Parathyroid adenoma (tissue), 2 donors: Measurements from ENCODE around the gene PLXNA2.

ENCODE experiments used
- H2AFZ ChIP-seq: fragments of 300-600 bp; sonication (generic); one replicate; pipeline ENCODE4 v1.7.0; 2017; ENCODE audit warnings: antibody characterized with exemption, mild to moderate bottlenecking
- H3K27ac ChIP-seq: fragments of 300-600 bp; sonication (generic); one replicate; pipeline ENCODE4 v1.7.0; 2017
- H3K27me3 ChIP-seq: fragments of 300-600 bp; sonication (generic); one replicate; pipeline ENCODE4 v1.7.0; 2017; ENCODE audit warnings: low read length; ENCODE audit not compliant: control insufficient read depth, insufficient read depth
- H3K36me3 ChIP-seq: fragments of 300-600 bp; sonication (generic); one replicate; pipeline ENCODE4 v1.7.0; 2017; ENCODE audit warnings: low read length; ENCODE audit not compliant: control insufficient read depth, insufficient read depth
- H3K4me1 ChIP-seq: fragments of 300-600 bp; sonication (generic); one replicate; pipeline ENCODE4 v1.7.0; 2017; ENCODE audit warnings: control low read depth
- H3K4me2 ChIP-seq: fragments of 300-600 bp; sonication (generic); one replicate; pipeline ENCODE4 v1.7.0; 2017; ENCODE audit warnings: low read length
- H3K4me3 ChIP-seq: fragments of 300-600 bp; sonication (generic); one replicate; pipeline ENCODE4 v1.7.0; 2017; ENCODE audit warnings: low read depth, low read length
- H3K79me2 ChIP-seq: fragments of 300-600 bp; sonication (generic); one replicate; pipeline ENCODE4 v1.7.0; 2017; ENCODE audit warnings: control low read depth
- H3K9ac ChIP-seq: fragments of 300-600 bp; sonication (generic); one replicate; pipeline ENCODE4 v1.7.0; 2017; ENCODE audit warnings: mild to moderate bottlenecking
- H3K9me3 ChIP-seq: fragments of 300-600 bp; sonication (generic); one replicate; pipeline ENCODE4 v1.7.0; 2017; ENCODE audit warnings: low read length; ENCODE audit not compliant: control insufficient read depth
- CTCF ChIP-seq: fragments of 300-600 bp; sonication (generic); IDR thresholded peaks from one replicate; pipeline ENCODE4 v1.7.0; 2017; ENCODE audit warnings: antibody characterized with exemption, mild to moderate bottlenecking
- donor health status: primary hyperparathyroidism.

The PLXNA2 gene

DNA sequence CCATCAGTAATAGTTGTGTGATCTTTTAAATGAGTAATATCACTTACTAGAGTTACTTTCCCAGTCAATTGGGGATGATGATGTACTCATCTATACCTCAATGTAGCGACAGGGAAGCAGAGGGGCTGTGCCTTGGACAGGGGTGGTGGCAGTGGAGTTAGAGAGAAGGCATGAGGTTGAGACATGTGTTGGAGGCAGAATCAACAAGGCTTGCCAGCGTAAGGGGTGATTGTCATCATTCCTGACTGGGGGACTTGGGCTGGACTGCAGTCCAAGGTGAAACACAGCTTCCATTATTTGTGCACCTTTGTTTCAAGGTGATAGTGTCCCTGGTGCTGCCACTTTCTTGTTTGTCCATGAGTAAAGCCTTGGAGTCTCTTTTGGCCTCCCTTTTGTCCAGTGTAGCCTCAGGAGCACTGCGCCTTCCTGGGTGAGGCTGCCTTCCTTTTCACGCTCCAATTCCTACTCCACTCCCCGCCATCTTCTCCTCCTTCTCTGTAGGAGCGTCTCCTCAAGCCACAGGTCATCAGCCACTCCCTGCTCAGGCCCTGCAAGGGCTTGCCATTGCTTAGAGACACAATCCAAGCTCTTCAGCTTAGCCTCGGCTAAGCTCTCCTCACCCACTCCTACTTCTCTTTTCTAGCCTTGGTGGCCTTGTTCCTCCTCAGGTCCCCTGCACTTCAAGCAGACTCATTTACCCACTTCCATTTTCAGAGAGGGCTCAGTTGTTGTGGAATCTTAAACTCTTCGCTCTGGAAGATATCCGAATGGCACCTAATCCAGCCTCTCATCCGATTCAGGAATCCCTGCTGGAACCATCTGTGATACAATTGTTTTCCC lies 255.6 kb downstream of the PLXNA2 start:
- no peaks in the 10 kb centered on the region for H3K4me1 ChIP-seq
- H3K79me2 ChIP-seq = no peaks in the 10 kb centered on the region
- no peak overlapping the region for H3K4me2 ChIP-seq
- no peaks in the 10 kb centered on the region for H3K27me3 ChIP-seq
- no peaks in the 10 kb centered on the region for H3K36me3 ChIP-seq
- no peaks in the 10 kb centered on the region for H3K9me3 ChIP-seq
- no peak overlapping the region for H3K4me3 ChIP-seq
- H3K27ac ChIP-seq = no peak overlapping the region
- no peak overlapping the region for H2AFZ ChIP-seq
- no peak overlapping the region for H3K9ac ChIP-seq
- no peak for TF ChIP-seq CTCF

DNA sequence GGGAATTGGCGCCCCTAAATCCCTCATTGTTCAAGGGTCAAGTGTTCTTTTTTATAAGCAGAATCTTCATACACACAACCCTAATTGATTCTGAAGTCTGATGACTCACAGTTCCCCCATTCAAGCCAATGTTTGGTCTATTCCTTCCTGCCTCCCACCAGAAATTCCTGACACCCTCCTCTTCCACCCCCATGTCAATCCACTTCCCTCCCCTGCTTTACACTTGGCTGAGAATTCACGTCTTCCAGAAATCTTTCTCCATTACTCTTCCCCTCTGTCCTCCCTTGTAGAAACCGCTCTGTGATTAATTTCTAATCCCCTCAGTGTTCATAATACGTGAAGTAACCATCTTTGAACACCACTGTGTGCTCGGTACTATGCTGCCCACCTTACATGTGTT lies 257.0 kb downstream of the PLXNA2 start:
- Histone ChIP-seq H3K36me3 (no peaks in the 10 kb centered on the region), H3K27me3 (no peaks in the 10 kb centered on the region), H3K79me2 (no peaks in the 10 kb centered on the region), H3K9me3 (no peaks in the 10 kb centered on the region), H3K27ac (no peak overlapping the region), H3K9ac (no peak overlapping the region), H2AFZ (no peak overlapping the region), H3K4me1 (no peaks in the 10 kb centered on the region), H3K4me2 (no peak overlapping the region), H3K4me3 (no peak overlapping the region)
- TF ChIP-seq CTCF = no peak

DNA sequence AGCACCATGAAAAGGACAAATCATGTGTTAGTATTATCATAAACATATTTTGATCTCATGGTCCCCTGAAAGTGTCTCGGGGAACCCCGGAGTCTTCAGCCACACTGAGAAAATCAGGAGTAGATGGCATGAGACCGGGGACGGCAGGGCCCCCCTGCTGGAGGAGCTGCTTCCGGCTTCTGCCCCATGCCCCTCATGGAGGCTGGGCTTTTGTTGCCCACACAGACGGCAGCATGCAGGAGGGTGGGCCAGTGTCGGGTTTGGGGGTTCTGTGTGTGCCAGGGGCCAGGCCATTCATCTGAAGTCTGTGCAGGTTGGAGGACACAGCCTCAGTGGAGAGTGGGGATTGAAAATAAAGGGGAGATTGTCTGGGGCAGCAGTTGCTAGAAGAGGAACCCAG lies 258.2 kb downstream of the PLXNA2 start:
- H3K27me3 ChIP-seq = no peaks in the 10 kb centered on the region
- no peak for TF ChIP-seq CTCF

DNA sequence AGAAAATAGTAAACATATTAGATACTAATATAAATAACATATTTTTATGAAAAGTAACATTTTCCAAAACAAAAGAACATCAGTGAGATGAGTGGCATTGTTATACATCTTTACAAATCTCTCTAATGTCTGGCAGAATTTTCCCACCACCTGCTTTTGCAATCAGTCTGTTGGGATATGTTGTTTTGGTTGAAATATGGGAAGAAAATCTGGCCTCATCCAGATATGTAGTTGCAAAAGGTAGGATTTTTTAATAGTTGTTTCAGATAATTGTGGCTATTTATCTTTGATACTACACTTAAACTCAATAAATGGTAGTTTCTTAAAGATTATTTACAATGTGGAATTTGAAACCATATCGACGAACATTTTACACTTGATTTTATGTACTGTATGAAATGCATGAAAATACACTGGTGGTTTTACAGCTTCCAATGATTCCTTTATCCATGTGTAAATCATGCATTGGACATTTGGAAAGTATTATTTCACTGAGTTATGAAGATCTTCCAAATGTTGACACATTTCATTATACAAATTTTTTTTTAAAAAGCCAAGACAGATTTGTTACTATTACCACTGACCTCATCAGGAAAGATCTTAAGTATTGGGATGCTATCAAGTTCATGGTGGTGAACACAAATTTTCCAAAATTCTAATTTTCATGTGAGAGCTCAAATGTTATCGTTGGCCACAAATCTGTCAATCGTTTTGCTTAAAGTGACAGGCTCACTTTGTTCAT lies 259.2 kb downstream of the PLXNA2 start:
- Histone ChIP-seq H3K4me3 (no peak overlapping the region), H3K9ac (no peak overlapping the region), H3K9me3 (no peaks in the 10 kb centered on the region), H3K4me1 (no peaks in the 10 kb centered on the region), H3K79me2 (no peaks in the 10 kb centered on the region), H3K27ac (no peak overlapping the region), H3K4me2 (no peak overlapping the region), H3K27me3 (no peaks in the 10 kb centered on the region), H3K36me3 (no peaks in the 10 kb centered on the region), H2AFZ (no peak overlapping the region)
- no peak for TF ChIP-seq CTCF

More for the DNA sequence above, 258.2 kb downstream of the PLXNA2 start:
- Histone ChIP-seq H3K4me1 (no peaks in the 10 kb centered on the region), H3K4me2 (no peak overlapping the region), H3K36me3 (no peaks in the 10 kb centered on the region), H3K79me2 (no peaks in the 10 kb centered on the region), H3K27ac (no peak overlapping the region), H3K9ac (no peak overlapping the region), H3K9me3 (no peaks in the 10 kb centered on the region), H3K4me3 (no peak overlapping the region), H2AFZ (no peak overlapping the region)
